Mesendoderm (in vitro differentiated cells): Measurements from ENCODE around the gene GCH1.
"Not testable (repeated sequence)": the region's sequence is repeated elsewhere in the genome, so short reads cannot be mapped to it uniquely, and the experiment has no call there.

Experiments
- DNase-seq: peaks from one replicate; pipeline ENCODE4 v3.0.0; 2013
- H2AK5ac ChIP-seq: 2 replicates; pipeline ENCODE4 v1.6.1; 2013; ENCODE audit warnings: low read length, inconsistent platforms
- H2BK120ac ChIP-seq: 2 replicates; pipeline ENCODE4 v1.6.1; 2013; ENCODE audit warnings: low read depth, mild to moderate bottlenecking, low read length, moderate library complexity, mixed read lengths
- H2BK15ac ChIP-seq: replicated peaks from 2 replicates; pipeline ENCODE4 v1.6.1; 2013; ENCODE audit warnings: low read depth, mild to moderate bottlenecking, moderate library complexity
- H2BK5ac ChIP-seq: 2 replicates; pipeline ENCODE4 v1.6.1; 2013; ENCODE audit warnings: low read length, inconsistent platforms
- H3K18ac ChIP-seq: 2 replicates; pipeline ENCODE4 v1.6.1; 2013; ENCODE audit warnings: mild to moderate bottlenecking, low read length, mixed read lengths
- H3K23ac ChIP-seq: one replicate; pipeline ENCODE4 v1.6.1; 2013; ENCODE audit warnings: low read length
- H3K27ac ChIP-seq: 2 replicates; pipeline ENCODE4 v1.5.1; 2013; ENCODE audit warnings: low read depth, mild to moderate bottlenecking, inconsistent platforms, low read length, moderate library complexity
- H3K27me3 ChIP-seq: 2 replicates; pipeline ENCODE4 v1.6.1; 2013; ENCODE audit warnings: low read length, control low read depth, mild to moderate bottlenecking, inconsistent platforms; ENCODE audit not compliant: insufficient read depth, poor library complexity
- H3K36me3 ChIP-seq: 2 replicates; pipeline ENCODE4 v1.6.1; 2013; ENCODE audit warnings: low read length, inconsistent platforms; ENCODE audit not compliant: control insufficient read depth, insufficient read depth
- H3K4ac ChIP-seq: one replicate; pipeline ENCODE4 v1.6.1; 2013; ENCODE audit warnings: low read depth, mild to moderate bottlenecking, low read length, moderate library complexity
- H3K4me1 ChIP-seq: 2 replicates; pipeline ENCODE4 v1.6.1; 2013; ENCODE audit warnings: low read depth, low read length, inconsistent platforms; ENCODE audit not compliant: control insufficient read depth
- H3K4me2 ChIP-seq: 2 replicates; pipeline ENCODE4 v1.6.1; 2013; ENCODE audit warnings: low read length
- H3K4me3 ChIP-seq: 2 replicates; pipeline ENCODE4 v1.5.1; 2013; ENCODE audit warnings: mild to moderate bottlenecking, low read length
- H3K56ac ChIP-seq: one replicate; pipeline ENCODE4 v1.6.1; 2013; ENCODE audit warnings: low read length
- H3K79me1 ChIP-seq: 2 replicates; pipeline ENCODE4 v1.6.1; 2013; ENCODE audit warnings: low read length, inconsistent platforms
- H3K79me2 ChIP-seq: 2 replicates; pipeline ENCODE4 v1.6.1; 2013; ENCODE audit warnings: mild to moderate bottlenecking, low read length; ENCODE audit not compliant: control insufficient read depth, insufficient read depth
- H3K9ac ChIP-seq: 2 replicates; pipeline ENCODE4 v1.6.1; 2013; ENCODE audit warnings: low read length, inconsistent platforms
- H4K5ac ChIP-seq: one replicate; pipeline ENCODE4 v1.6.1; 2013; ENCODE audit warnings: low read length
- H4K8ac ChIP-seq: one replicate; pipeline ENCODE4 v1.6.1; 2013; ENCODE audit warnings: low read depth, mild to moderate bottlenecking, control low read depth, low read length, moderate library complexity
- WGBS: extraction: QIAGEN DNeasy Blood & Tissue Kit; methylation state at CpG from one replicate; pipeline ENCODE4 v1.1.7; 2013; ENCODE audit warnings: low lambda C conversion rate, missing lambda C conversion rate; ENCODE audit not compliant: insufficient coverage; ENCODE audit errors: extremely low coverage; 5-methylcytosine and 5-hydroxymethylcytosine counted together

GCH1 gene

DNA sequence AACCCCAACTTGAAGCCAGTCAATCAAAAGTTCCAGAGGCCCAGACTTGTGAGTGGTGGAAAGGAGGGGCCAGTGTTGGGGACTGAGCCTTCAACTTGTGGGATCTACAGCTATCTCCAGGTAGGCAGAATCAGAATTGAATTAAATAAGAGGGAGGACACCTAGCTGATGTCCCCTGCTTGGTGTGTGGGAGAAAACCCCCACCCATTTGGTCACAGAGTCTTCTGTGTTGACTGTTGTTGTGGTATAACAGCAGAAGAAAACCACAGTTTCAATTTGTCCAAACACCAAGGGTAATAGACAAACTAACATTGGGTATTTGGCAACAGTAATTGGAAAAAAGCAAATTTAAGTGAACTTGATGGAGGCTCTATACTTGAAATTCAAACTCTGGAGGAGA is 3.4 kb upstream of the GCH1 start:
- no peak overlapping the region for H3K23ac ChIP-seq

DNA sequence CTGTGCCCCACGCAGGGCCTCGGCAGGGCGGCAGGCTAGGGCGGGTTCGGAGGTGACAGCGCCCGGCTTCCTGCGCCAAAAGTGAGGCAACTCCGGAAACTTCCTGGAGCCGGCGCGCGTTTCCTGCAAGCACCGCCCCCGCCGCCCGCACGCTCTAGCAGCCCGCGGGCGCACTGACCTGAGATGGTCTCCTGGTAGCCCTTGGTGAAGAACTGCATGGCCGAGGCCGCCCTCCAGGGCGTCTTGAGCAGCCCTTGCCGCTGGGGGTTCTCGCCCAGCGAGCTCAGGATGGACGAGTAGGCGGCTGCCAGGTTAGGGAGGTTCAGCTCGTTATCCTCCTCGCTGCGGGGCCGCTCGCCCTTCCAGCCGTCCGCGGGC is 494 bp downstream of the GCH1 start:
- no peak overlapping the region for H2AK5ac ChIP-seq
- DNase-seq = peak; percentile 84
- no peak overlapping the region for H4K8ac ChIP-seq
- H3K79me1 ChIP-seq = no peaks in the 10 kb centered on the region
- peak overlapping the region; percentile 86 for H3K56ac ChIP-seq
- H3K36me3 ChIP-seq = no peaks in the 10 kb centered on the region
- peak overlapping the region; percentile 9 for H3K23ac ChIP-seq
- H3K4ac ChIP-seq = no peak overlapping the region
- WGBS = no CpG with 5 or more reads among the region's 37 CpGs
- peak overlapping the region; percentile 63 for H3K4me3 ChIP-seq
- H2BK5ac ChIP-seq = no peak overlapping the region
- H4K5ac ChIP-seq = no peak overlapping the region
- no peak overlapping the region for H3K27ac ChIP-seq
- peak overlapping the region; percentile 90 for H3K4me2 ChIP-seq
- H2BK15ac ChIP-seq = no peak overlapping the region
- H2BK120ac ChIP-seq = no peak overlapping the region
- no peaks in the 10 kb centered on the region for H3K79me2 ChIP-seq
- no peaks in the 10 kb centered on the region for H3K4me1 ChIP-seq
- H3K27me3 ChIP-seq = peaks cover 7% of the 10 kb centered on the region
- H3K18ac ChIP-seq = no peak overlapping the region
- H3K9ac ChIP-seq = peak overlapping the region; percentile 86

More for the DNA sequence above, 3.4 kb upstream of the GCH1 start:
- Histone ChIP-seq H3K36me3 (no peaks in the 10 kb centered on the region), H4K8ac (no peak overlapping the region), H3K56ac (no peak overlapping the region), H2BK15ac (no peak overlapping the region), H2BK120ac (no peak overlapping the region), H3K9ac (no peak overlapping the region), H3K4me3 (no peak overlapping the region), H3K79me1 (no peaks in the 10 kb centered on the region), H3K4me1 (no peaks in the 10 kb centered on the region), H3K4ac (no peak overlapping the region), H3K79me2 (no peaks in the 10 kb centered on the region), H4K5ac (no peak overlapping the region), H3K27me3 (peaks cover 5% of the 10 kb centered on the region), H2AK5ac (no peak overlapping the region), H3K18ac (no peak overlapping the region), H2BK5ac (no peak overlapping the region), H3K27ac (no peak overlapping the region), H3K4me2 (no peak overlapping the region)
- no peak for DNase-seq

DNA sequence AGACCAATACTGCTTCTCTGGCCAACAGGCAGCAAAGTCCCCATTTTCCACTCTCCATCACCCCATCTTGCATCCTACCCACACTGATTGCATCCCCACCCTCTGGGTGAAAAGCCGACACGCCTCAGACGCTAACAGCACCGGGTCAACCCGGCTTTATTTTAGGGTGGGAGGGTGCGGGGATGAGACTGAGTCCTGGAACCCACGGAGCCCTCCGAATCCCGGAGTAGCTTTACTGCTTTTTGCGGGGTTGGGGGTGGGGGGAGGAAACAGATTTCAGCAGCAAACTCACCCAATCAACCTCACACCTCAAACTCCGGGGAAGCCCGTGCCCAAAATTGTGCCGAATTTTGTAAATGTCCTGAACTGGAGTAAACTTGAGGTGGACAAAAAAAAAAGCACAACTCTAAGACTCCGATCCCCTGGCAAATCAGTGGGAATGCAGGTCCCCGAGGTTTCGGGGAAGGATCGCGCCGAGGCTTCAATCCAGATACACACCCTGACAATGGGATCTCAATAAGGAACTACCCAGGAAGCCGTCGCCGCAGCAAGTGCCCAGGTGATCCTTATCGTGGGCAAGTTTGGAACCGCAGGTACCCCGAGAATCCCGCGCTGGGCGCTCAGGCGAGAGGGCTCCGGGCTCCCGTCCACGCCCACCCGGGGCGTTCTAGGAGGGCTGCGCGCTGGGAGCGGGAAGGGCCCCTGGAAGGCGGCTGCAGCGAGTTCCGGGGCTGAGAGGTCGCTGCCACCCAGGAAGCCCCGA is 1.1 kb downstream of the GCH1 start:
- no peak overlapping the region for H4K8ac ChIP-seq
- H3K79me1 ChIP-seq = no peaks in the 10 kb centered on the region
- H3K36me3 ChIP-seq = no peaks in the 10 kb centered on the region
- peak; percentile 19 for DNase-seq
- peak overlapping the region; percentile 63 for H3K4me3 ChIP-seq
- H3K4ac ChIP-seq = no peak overlapping the region
- H3K4me1 ChIP-seq = no peaks in the 10 kb centered on the region
- no peak overlapping the region for H3K23ac ChIP-seq
- H2AK5ac ChIP-seq = no peak overlapping the region
- H2BK5ac ChIP-seq = no peak overlapping the region
- H3K9ac ChIP-seq = peak overlapping the region; percentile 86
- no peak overlapping the region for H4K5ac ChIP-seq
- H3K27me3 ChIP-seq = peaks cover 7% of the 10 kb centered on the region
- no CpG with 5 or more reads among the region's 42 CpGs for WGBS
- H2BK120ac ChIP-seq = no peak overlapping the region
- H3K79me2 ChIP-seq = no peaks in the 10 kb centered on the region
- H3K4me2 ChIP-seq = peak overlapping the region; percentile 90
- H3K56ac ChIP-seq = peak overlapping the region; percentile 86
- peak overlapping the region; percentile 23 for H3K18ac ChIP-seq
- no peak overlapping the region for H3K27ac ChIP-seq
- no peak overlapping the region for H2BK15ac ChIP-seq

DNA sequence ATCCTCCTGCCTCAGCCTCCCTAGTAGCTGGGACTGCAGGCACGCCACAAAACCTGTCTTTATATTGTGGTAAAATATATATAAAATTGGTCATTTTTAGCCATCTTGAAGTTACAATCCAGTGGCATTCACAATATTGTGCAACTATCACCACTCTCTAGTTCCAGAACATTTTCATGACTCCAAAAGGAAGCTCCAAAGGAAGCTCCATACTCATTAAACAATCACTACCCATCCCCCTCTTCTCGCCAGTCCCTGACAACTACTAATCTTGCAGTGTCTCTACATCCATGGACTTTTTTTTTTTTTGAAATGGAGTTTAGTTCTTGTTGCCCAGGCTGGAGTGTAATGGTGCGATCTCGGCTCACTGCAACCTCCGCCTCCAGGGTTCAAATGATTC is 3.1 kb downstream of the GCH1 start:
- no peak overlapping the region for H2BK120ac ChIP-seq
- H2AK5ac ChIP-seq = no peak overlapping the region
- H3K79me2 ChIP-seq = no peaks in the 10 kb centered on the region
- no peak overlapping the region for H4K5ac ChIP-seq
- WGBS = no CpG with 5 or more reads among the region's 5 CpGs
- peaks cover 7% of the 10 kb centered on the region for H3K27me3 ChIP-seq
- H3K18ac ChIP-seq = no peak overlapping the region
- DNase-seq = no peak
- no peaks in the 10 kb centered on the region for H3K36me3 ChIP-seq
- no peak overlapping the region for H3K23ac ChIP-seq
- no peak overlapping the region for H2BK5ac ChIP-seq
- no peak overlapping the region for H2BK15ac ChIP-seq
- H3K56ac ChIP-seq = no peak overlapping the region
- no peak overlapping the region for H3K27ac ChIP-seq
- no peak overlapping the region for H3K4me3 ChIP-seq
- H3K4me2 ChIP-seq = no peak overlapping the region
- no peaks in the 10 kb centered on the region for H3K79me1 ChIP-seq
- no peak overlapping the region for H3K4ac ChIP-seq
- no peak overlapping the region for H4K8ac ChIP-seq
- no peak overlapping the region for H3K9ac ChIP-seq
- H3K4me1 ChIP-seq = no peaks in the 10 kb centered on the region

DNA sequence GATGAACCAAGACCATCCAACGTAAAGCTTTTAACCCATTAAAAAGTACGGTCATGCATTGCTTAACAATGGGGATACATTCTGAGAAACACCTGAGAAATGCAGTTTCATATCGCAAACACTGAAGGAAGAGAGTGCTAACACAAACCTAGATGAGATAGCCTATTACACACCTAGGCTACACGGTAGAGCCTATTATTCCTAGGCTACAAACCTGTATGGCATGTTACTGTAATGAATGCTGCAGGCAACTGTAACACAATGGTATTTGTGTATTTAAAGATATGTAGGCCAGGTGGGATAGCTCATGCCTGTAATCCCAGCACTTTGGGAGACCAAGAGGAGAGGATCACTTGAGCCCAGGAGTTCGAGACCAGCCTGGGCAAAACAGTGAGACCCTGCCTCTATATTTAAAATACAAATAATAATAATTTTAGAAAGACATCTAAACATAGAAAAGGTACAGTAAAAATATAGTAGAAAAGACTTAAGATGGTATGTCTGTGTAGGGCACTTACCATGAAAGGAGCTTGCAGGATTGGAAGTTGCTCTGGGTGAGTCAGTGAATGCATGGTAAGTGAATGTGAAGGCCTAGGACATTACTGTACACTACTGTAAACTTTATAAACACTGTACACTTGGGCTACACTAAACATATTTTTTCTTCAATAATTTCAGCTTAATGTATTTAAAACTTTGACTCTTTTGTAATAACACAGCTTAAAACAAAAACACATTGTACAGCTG is 4.6 kb downstream of the GCH1 start:
- not testable (repeated sequence) for H3K27me3 ChIP-seq, H3K18ac ChIP-seq, H3K4me3 ChIP-seq, H4K5ac ChIP-seq, DNase-seq, H3K56ac ChIP-seq, H3K23ac ChIP-seq, H2BK120ac ChIP-seq, H3K79me1 ChIP-seq, H3K36me3 ChIP-seq, H3K27ac ChIP-seq, H2BK5ac ChIP-seq, H3K4me2 ChIP-seq, H2BK15ac ChIP-seq, H4K8ac ChIP-seq, H3K79me2 ChIP-seq, H3K4ac ChIP-seq, H3K4me1 ChIP-seq, H2AK5ac ChIP-seq, H3K9ac ChIP-seq
- WGBS = no CpG with 5 or more reads among the region's 5 CpGs
